Mesendoderm (in vitro differentiated cells): Measurements from ENCODE around the gene SMIM8.
"Not testable (repeated sequence)": the region's sequence is repeated elsewhere in the genome, so short reads cannot be mapped to it uniquely, and the experiment has no call there.

Experiments
- DNase-seq: peaks from one replicate; pipeline ENCODE4 v3.0.0; 2013
- H2AK5ac ChIP-seq: 2 replicates; pipeline ENCODE4 v1.6.1; 2013; ENCODE audit warnings: low read length, inconsistent platforms
- H2BK120ac ChIP-seq: 2 replicates; pipeline ENCODE4 v1.6.1; 2013; ENCODE audit warnings: low read depth, mild to moderate bottlenecking, low read length, moderate library complexity, mixed read lengths
- H2BK15ac ChIP-seq: replicated peaks from 2 replicates; pipeline ENCODE4 v1.6.1; 2013; ENCODE audit warnings: low read depth, mild to moderate bottlenecking, moderate library complexity
- H2BK5ac ChIP-seq: 2 replicates; pipeline ENCODE4 v1.6.1; 2013; ENCODE audit warnings: low read length, inconsistent platforms
- H3K18ac ChIP-seq: 2 replicates; pipeline ENCODE4 v1.6.1; 2013; ENCODE audit warnings: mild to moderate bottlenecking, low read length, mixed read lengths
- H3K23ac ChIP-seq: one replicate; pipeline ENCODE4 v1.6.1; 2013; ENCODE audit warnings: low read length
- H3K27ac ChIP-seq: 2 replicates; pipeline ENCODE4 v1.5.1; 2013; ENCODE audit warnings: low read depth, mild to moderate bottlenecking, inconsistent platforms, low read length, moderate library complexity
- H3K27me3 ChIP-seq: 2 replicates; pipeline ENCODE4 v1.6.1; 2013; ENCODE audit warnings: low read length, control low read depth, mild to moderate bottlenecking, inconsistent platforms; ENCODE audit not compliant: insufficient read depth, poor library complexity
- H3K36me3 ChIP-seq: 2 replicates; pipeline ENCODE4 v1.6.1; 2013; ENCODE audit warnings: low read length, inconsistent platforms; ENCODE audit not compliant: control insufficient read depth, insufficient read depth
- H3K4ac ChIP-seq: one replicate; pipeline ENCODE4 v1.6.1; 2013; ENCODE audit warnings: low read depth, mild to moderate bottlenecking, low read length, moderate library complexity
- H3K4me1 ChIP-seq: 2 replicates; pipeline ENCODE4 v1.6.1; 2013; ENCODE audit warnings: low read depth, low read length, inconsistent platforms; ENCODE audit not compliant: control insufficient read depth
- H3K4me2 ChIP-seq: 2 replicates; pipeline ENCODE4 v1.6.1; 2013; ENCODE audit warnings: low read length
- H3K4me3 ChIP-seq: 2 replicates; pipeline ENCODE4 v1.5.1; 2013; ENCODE audit warnings: mild to moderate bottlenecking, low read length
- H3K56ac ChIP-seq: one replicate; pipeline ENCODE4 v1.6.1; 2013; ENCODE audit warnings: low read length
- H3K79me1 ChIP-seq: 2 replicates; pipeline ENCODE4 v1.6.1; 2013; ENCODE audit warnings: low read length, inconsistent platforms
- H3K79me2 ChIP-seq: 2 replicates; pipeline ENCODE4 v1.6.1; 2013; ENCODE audit warnings: mild to moderate bottlenecking, low read length; ENCODE audit not compliant: control insufficient read depth, insufficient read depth
- H3K9ac ChIP-seq: 2 replicates; pipeline ENCODE4 v1.6.1; 2013; ENCODE audit warnings: low read length, inconsistent platforms
- H4K5ac ChIP-seq: one replicate; pipeline ENCODE4 v1.6.1; 2013; ENCODE audit warnings: low read length
- H4K8ac ChIP-seq: one replicate; pipeline ENCODE4 v1.6.1; 2013; ENCODE audit warnings: low read depth, mild to moderate bottlenecking, control low read depth, low read length, moderate library complexity
- WGBS: extraction: QIAGEN DNeasy Blood & Tissue Kit; methylation state at CpG from one replicate; pipeline ENCODE4 v1.1.7; 2013; ENCODE audit warnings: low lambda C conversion rate, missing lambda C conversion rate; ENCODE audit not compliant: insufficient coverage; ENCODE audit errors: extremely low coverage; 5-methylcytosine and 5-hydroxymethylcytosine counted together

The SMIM8 gene

DNA sequence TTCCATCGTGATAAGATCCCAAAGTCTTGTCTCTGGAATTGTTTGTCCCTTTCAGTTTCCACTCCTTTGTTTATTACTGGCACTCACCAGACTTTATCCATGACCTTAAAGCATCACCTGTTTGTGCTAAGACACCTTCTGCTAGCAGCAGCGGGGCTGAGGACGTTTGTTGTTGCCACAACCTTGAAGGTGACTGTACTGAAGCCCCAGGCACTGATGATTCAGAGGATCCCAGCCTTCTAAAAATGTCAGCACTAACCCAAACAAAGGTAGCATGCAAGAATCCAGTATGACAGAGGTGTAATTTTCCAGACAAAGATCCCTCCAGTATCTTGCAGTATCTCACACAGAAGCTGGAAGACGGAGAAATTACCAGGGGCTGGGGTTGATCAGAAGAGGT lies 28.9 kb upstream of the SMIM8 start:
- H2AK5ac ChIP-seq = no peak overlapping the region
- H3K36me3 ChIP-seq = no peaks in the 10 kb centered on the region
- no peaks in the 10 kb centered on the region for H3K79me2 ChIP-seq
- H4K5ac ChIP-seq = no peak overlapping the region
- H3K4me3 ChIP-seq = no peak overlapping the region
- no peak overlapping the region for H3K4ac ChIP-seq
- no peak overlapping the region for H2BK5ac ChIP-seq
- no peak overlapping the region for H4K8ac ChIP-seq
- no peak overlapping the region for H3K27ac ChIP-seq
- H2BK15ac ChIP-seq = no peak overlapping the region
- no CpG with 5 or more reads among the region's 4 CpGs for WGBS
- H3K79me1 ChIP-seq = no peaks in the 10 kb centered on the region
- no peak overlapping the region for H2BK120ac ChIP-seq
- H3K56ac ChIP-seq = no peak overlapping the region
- no peak overlapping the region for H3K18ac ChIP-seq
- H3K4me2 ChIP-seq = no peak overlapping the region
- H3K27me3 ChIP-seq = no peaks in the 10 kb centered on the region
- no peaks in the 10 kb centered on the region for H3K4me1 ChIP-seq
- DNase-seq = peak; percentile 17
- no peak overlapping the region for H3K23ac ChIP-seq
- H3K9ac ChIP-seq = no peak overlapping the region

DNA sequence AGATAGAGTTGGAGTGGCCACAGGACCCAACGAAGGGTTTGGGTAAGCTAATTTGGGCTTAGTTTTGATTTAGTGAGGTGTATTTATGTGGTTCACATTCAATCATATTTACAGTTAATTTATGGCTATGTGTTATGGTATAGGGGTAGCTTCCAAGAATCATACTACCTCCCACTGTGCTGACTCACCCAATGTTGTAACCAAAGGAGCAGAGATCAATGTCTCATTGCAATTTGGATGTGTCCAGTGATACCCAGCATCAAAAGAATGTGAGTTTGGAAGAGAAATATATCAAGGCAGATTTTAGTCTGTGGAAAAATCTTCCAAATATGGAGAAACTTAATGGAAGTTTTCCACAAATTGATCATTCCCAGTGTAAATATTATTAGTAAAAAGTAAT lies 25.3 kb upstream of the SMIM8 start:
- H3K4me3 ChIP-seq = no peak overlapping the region
- H3K79me2 ChIP-seq = no peaks in the 10 kb centered on the region
- H3K23ac ChIP-seq = no peak overlapping the region
- H3K4me2 ChIP-seq = no peak overlapping the region
- no peaks in the 10 kb centered on the region for H3K36me3 ChIP-seq
- no peak overlapping the region for H3K27ac ChIP-seq
- no peak overlapping the region for H4K8ac ChIP-seq
- no peaks in the 10 kb centered on the region for H3K79me1 ChIP-seq
- no peak overlapping the region for H2BK5ac ChIP-seq
- WGBS = no CpG with 5 or more reads among the region's 1 CpG
- H3K27me3 ChIP-seq = no peaks in the 10 kb centered on the region
- DNase-seq = no peak
- no peak overlapping the region for H2BK15ac ChIP-seq
- H4K5ac ChIP-seq = no peak overlapping the region
- H2AK5ac ChIP-seq = no peak overlapping the region
- H3K18ac ChIP-seq = no peak overlapping the region
- H3K9ac ChIP-seq = no peak overlapping the region
- H3K4me1 ChIP-seq = no peaks in the 10 kb centered on the region
- H3K56ac ChIP-seq = no peak overlapping the region
- no peak overlapping the region for H3K4ac ChIP-seq
- no peak overlapping the region for H2BK120ac ChIP-seq

DNA sequence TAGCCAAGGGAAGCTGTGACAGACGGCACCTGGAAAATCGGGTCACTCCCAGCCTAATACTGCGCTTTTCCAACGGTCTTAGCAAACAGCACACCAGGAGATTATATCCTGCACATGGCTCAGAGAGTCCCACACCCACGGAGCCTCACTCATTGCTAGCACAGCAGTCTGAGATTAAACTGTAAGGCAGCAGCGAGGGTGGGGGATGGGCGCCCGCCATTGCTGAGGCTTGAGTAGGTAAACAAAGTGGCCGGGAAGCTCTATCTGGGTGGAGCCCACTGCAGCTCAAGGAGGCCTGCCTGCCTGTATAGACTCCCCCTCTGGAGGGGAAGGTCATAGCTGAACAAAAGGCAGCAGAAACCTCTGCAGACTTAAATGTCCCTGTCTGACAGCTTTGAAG lies 21.1 kb upstream of the SMIM8 start:
- not testable (repeated sequence) for H2AK5ac ChIP-seq, H3K79me2 ChIP-seq, H4K8ac ChIP-seq, DNase-seq, H3K4me2 ChIP-seq, H3K4ac ChIP-seq, H4K5ac ChIP-seq, H3K4me3 ChIP-seq, H2BK120ac ChIP-seq, H3K36me3 ChIP-seq, H2BK5ac ChIP-seq, H3K27me3 ChIP-seq, H3K18ac ChIP-seq, H3K27ac ChIP-seq, H3K23ac ChIP-seq, H3K79me1 ChIP-seq, H2BK15ac ChIP-seq, H3K56ac ChIP-seq, H3K9ac ChIP-seq, H3K4me1 ChIP-seq
- WGBS = no CpG with 5 or more reads among the region's 9 CpGs

DNA sequence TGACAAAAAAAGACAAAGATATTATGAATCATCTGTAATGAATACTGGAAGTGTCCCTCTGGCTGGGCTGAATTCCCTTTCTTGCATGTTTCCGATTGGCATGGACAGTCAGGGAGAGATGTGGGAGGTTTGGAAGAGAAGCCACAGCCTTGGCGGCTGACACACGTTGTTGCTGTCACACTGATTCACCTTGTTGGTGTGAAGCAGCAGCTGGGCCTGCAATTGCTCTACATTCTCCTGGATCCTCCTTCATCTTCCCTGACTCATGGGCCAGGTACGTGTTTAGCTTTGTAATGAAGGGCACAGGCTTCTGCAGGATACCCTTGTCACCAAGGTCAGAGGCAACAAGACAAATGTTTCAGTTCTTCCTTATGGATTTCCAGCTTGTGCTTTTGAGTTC lies 13.4 kb upstream of the SMIM8 start:
- H3K4me1 ChIP-seq = no peaks in the 10 kb centered on the region
- no peak overlapping the region for H2BK120ac ChIP-seq
- WGBS = no CpG with 5 or more reads among the region's 4 CpGs
- no peaks in the 10 kb centered on the region for H3K79me2 ChIP-seq
- H3K4me2 ChIP-seq = no peak overlapping the region
- DNase-seq = no peak
- no peak overlapping the region for H3K56ac ChIP-seq
- H2BK5ac ChIP-seq = no peak overlapping the region
- no peak overlapping the region for H3K4me3 ChIP-seq
- no peak overlapping the region for H3K9ac ChIP-seq
- no peaks in the 10 kb centered on the region for H3K79me1 ChIP-seq
- no peak overlapping the region for H3K18ac ChIP-seq
- no peak overlapping the region for H3K27ac ChIP-seq
- no peaks in the 10 kb centered on the region for H3K36me3 ChIP-seq
- no peak overlapping the region for H2AK5ac ChIP-seq
- H4K5ac ChIP-seq = no peak overlapping the region
- no peak overlapping the region for H2BK15ac ChIP-seq
- no peak overlapping the region for H3K23ac ChIP-seq
- no peaks in the 10 kb centered on the region for H3K27me3 ChIP-seq
- H3K4ac ChIP-seq = no peak overlapping the region
- no peak overlapping the region for H4K8ac ChIP-seq

DNA sequence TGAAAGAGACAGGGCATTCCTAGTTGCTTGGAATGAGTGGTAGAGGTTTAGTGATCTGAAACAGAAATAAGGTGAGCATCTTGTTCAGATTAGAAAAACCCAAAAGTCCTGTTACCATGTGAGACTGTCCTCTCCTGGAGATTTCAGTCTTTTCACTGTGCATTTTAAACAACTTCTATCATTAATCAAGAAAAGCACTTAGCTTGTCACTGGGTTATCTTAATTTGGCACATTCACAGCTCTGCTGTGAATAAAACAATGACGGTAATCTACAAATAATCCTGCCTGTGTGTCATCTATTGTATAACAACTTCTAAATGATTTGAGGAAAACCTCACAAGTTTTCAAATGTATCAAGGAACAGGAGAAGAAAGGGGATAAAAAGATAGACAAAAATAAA lies 9.5 kb upstream of the SMIM8 start:
- Histone ChIP-seq H3K27ac (no peak overlapping the region), H3K27me3 (no peaks in the 10 kb centered on the region), H3K4me2 (no peak overlapping the region), H3K36me3 (no peaks in the 10 kb centered on the region), H3K4ac (no peak overlapping the region), H2BK5ac (no peak overlapping the region), H2BK15ac (no peak overlapping the region), H4K8ac (no peak overlapping the region), H4K5ac (no peak overlapping the region), H3K23ac (no peak overlapping the region), H2BK120ac (no peak overlapping the region), H3K9ac (no peak overlapping the region), H3K79me1 (no peaks in the 10 kb centered on the region), H3K56ac (no peak overlapping the region), H3K4me1 (no peaks in the 10 kb centered on the region), H3K4me3 (no peak overlapping the region), H3K79me2 (no peaks in the 10 kb centered on the region), H2AK5ac (no peak overlapping the region), H3K18ac (no peak overlapping the region)
- no CpG with 5 or more reads among the region's 1 CpG for WGBS
- DNase-seq = peak; percentile 23

DNA sequence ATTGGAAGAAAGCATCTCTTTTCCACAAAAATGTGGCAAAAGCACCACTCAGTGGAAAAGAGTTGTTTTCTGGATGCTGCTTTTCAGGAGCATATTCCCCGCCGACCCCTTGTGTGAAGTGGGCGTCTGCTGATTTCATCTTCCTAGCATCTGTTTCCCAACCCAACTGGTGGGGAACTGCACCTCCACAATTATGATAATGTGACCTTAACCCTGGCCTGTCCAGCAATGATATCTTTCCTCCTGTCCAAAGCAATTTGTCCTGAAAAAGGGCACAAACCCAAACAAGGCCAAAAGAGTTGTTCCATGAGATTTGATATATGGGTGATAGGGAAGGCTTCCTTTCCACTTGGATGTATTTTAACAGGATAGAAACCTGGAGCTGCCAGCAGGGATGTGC lies 7.3 kb upstream of the SMIM8 start:
- Histone ChIP-seq H2BK120ac (no peak overlapping the region), H3K79me2 (no peaks in the 10 kb centered on the region)

More for the DNA sequence above, 7.3 kb upstream of the SMIM8 start:
- Histone ChIP-seq H2BK5ac (no peak overlapping the region), H3K4me1 (no peaks in the 10 kb centered on the region), H2BK15ac (no peak overlapping the region), H3K79me1 (no peaks in the 10 kb centered on the region), H3K27ac (no peak overlapping the region), H4K8ac (no peak overlapping the region), H3K18ac (no peak overlapping the region), H3K23ac (no peak overlapping the region), H3K4ac (no peak overlapping the region), H3K4me2 (no peak overlapping the region), H3K36me3 (no peaks in the 10 kb centered on the region), H3K9ac (no peak overlapping the region), H3K27me3 (no peaks in the 10 kb centered on the region), H3K56ac (no peak overlapping the region), H4K5ac (no peak overlapping the region), H2AK5ac (no peak overlapping the region), H3K4me3 (no peak overlapping the region)
- WGBS = no CpG with 5 or more reads among the region's 3 CpGs
- no peak for DNase-seq
